Right hindlimb (tissue), 1 donor: ENCODE results near the gene WDR91.

Experiments used
- DNase-seq: peaks from one replicate; pipeline ENCODE4 v3.0.0-alpha.2; 2018

The WDR91 gene

GRCh38 chr7:135195968-135196629 is 15.2 kb downstream of the WDR91 start:
- DNase-seq, result no peak

GRCh38 chr7:135195156-135195555 is 16.2 kb downstream of the WDR91 start:
- DNase-seq, result no peak

GRCh38 chr7:135194494-135195095 is 16.7 kb downstream of the WDR91 start:
- DNase-seq, result no peak

GRCh38 chr7:135193615-135194081 is 17.7 kb downstream of the WDR91 start:
- no peak for DNase-seq

GRCh38 chr7:135192914-135193536 is 18.3 kb downstream of the WDR91 start:
- no peak for DNase-seq

- DNase-seq, result no peak
These were observed 20.6 kb downstream of the WDR91 start for GRCh38 chr7:135190703-135191102.

GRCh38 chr7:135189961-135190360 is 21.4 kb downstream of the WDR91 start:
- DNase-seq, result no peak

- DNase-seq, result no peak
These were observed 22.1 kb downstream of the WDR91 start for GRCh38 chr7:135189221-135189662.

- DNase-seq, result no peak
These were observed 22.9 kb downstream of the WDR91 start for GRCh38 chr7:135188298-135188984.

- no peak for DNase-seq
These were observed 24.5 kb downstream of the WDR91 start for GRCh38 chr7:135186841-135187253.

GRCh38 chr7:135186261-135186540 is 25.1 kb downstream of the WDR91 start:
- DNase-seq, result no peak

- no peak for DNase-seq
These were observed 25.7 kb downstream of the WDR91 start for GRCh38 chr7:135185471-135186260.

- no peak for DNase-seq
These were observed 27.0 kb downstream of the WDR91 start for GRCh38 chr7:135184254-135184841.

GRCh38 chr7:135183478-135183877 is 27.8 kb downstream of the WDR91 start:
- DNase-seq, result no peak

GRCh38 chr7:135181929-135182678 is 29.2 kb downstream of the WDR91 start:
- no peak for DNase-seq

GRCh38 chr7:135181261-135181928 is 29.9 kb downstream of the WDR91 start:
- DNase-seq, result no peak

- DNase-seq, result no peak
These were observed 31.2 kb downstream of the WDR91 start for GRCh38 chr7:135180122-135180521.

GRCh38 chr7:135179321-135179925 is 31.9 kb downstream of the WDR91 start:
- DNase-seq, result no peak

GRCh38 chr7:135178364-135178763 is 33.0 kb downstream of the WDR91 start:
- no peak for DNase-seq

GRCh38 chr7:135177028-135177696 is 34.2 kb downstream of the WDR91 start:
- DNase-seq, result no peak
